Transverse colon (tissue), 3 donors: ENCODE results near the gene KDM3A.

ENCODE experiments used
- EP300 ChIP-seq: sonication (generic); formaldehyde crosslinking; IDR thresholded peaks from one replicate; pipeline ENCODE4 v1.6.1; 2017; ENCODE audit warnings: antibody characterized with exemption, low read depth
- TF ChIP-seq, protein P1 (sequence below), 5 experiments: fragments of 200-600 bp in 3 of 5; fragments of 450-650 bp in 2 of 5; sonication (generic) in 3 of 5; IDR thresholded peaks; 1 replicate in 2 of 5; 2 replicates in 3 of 5; pipeline ENCODE4 v1.5.1; 2016 to 2017; ENCODE audit warnings: antibody characterized with exemption in 5 of 5, inconsistent platforms in 3 of 5, mild to moderate bottlenecking in 2 of 5, moderate library complexity in 1 of 5

- no peak for TF ChIP-seq EP300
- TF ChIP-seq, protein P1, sequence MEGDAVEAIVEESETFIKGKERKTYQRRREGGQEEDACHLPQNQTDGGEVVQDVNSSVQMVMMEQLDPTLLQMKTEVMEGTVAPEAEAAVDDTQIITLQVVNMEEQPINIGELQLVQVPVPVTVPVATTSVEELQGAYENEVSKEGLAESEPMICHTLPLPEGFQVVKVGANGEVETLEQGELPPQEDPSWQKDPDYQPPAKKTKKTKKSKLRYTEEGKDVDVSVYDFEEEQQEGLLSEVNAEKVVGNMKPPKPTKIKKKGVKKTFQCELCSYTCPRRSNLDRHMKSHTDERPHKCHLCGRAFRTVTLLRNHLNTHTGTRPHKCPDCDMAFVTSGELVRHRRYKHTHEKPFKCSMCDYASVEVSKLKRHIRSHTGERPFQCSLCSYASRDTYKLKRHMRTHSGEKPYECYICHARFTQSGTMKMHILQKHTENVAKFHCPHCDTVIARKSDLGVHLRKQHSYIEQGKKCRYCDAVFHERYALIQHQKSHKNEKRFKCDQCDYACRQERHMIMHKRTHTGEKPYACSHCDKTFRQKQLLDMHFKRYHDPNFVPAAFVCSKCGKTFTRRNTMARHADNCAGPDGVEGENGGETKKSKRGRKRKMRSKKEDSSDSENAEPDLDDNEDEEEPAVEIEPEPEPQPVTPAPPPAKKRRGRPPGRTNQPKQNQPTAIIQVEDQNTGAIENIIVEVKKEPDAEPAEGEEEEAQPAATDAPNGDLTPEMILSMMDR (IDR thresholded peaks at IDR 0.05): no peak
Measured at GRCh38 chr2:86482034-86482433, 40.9 kb downstream of the KDM3A start.
